GM12878 (cell line): ENCODE results near the gene PRDM15. TPM values are rescaled to one million over a fixed set of nuclear protein-coding genes. Genes with fewer than 3 reads are reported as not detected.

Experiments
- ATAC-seq: fragments of 200-7000 bp; cut with Tn5 transposase; 3 replicates; pipeline ENCODE4 v1.9.1; 2020; ENCODE audit warnings: mild to moderate bottlenecking, moderate library complexity
- BruUV-seq: library from RNA; stranded (reverse); fragments of 400-500 nt; replicated peaks from 2 replicates; lab custom pipeline; 2021; lab: Mats Ljungman, UMichigan
- CTCF ChIA-PET: fragments of 300-600 bp; sonication (Branson Sonifier 250); formaldehyde crosslinking; extraction: SDS; loops from one replicate; lab custom pipeline; 2021; ENCODE audit warnings: inconsistent platforms; lab: Yijun Ruan, JAX
- POLR2A ChIA-PET: fragments of 350-600 bp; formaldehyde crosslinking; extraction: SDS; loops from one replicate; lab custom pipeline; 2021; ENCODE audit warnings: inconsistent platforms; lab: Charles Lee
- RAD21 ChIA-PET: fragments of 300-600 bp; sonication (Branson Sonifier 250); formaldehyde crosslinking; loops from one replicate; lab custom pipeline; 2023; ENCODE audit warnings: antibody characterized with exemption; ENCODE audit not compliant: unreplicated experiment; lab: Charles Lee
- SMC1A ChIA-PET: fragments of 300-600 bp; sonication (Branson Sonifier 250); formaldehyde crosslinking; loops from one replicate; lab custom pipeline; 2023; ENCODE audit not compliant: unreplicated experiment, uncharacterized antibody; lab: Charles Lee
- DNase-seq: peaks from one replicate; pipeline ENCODE4 v3.0.0-alpha.2; 2011; ENCODE audit warnings: low read depth, low spot score
- FAIRE-seq: peaks from 3 replicates; lab custom pipeline; 2011; peaks lifted over from hg19 to GRCh38; lab: Jason Lieb, UNC
- H2AFZ ChIP-seq: 2 replicates; pipeline ENCODE4 v1.6.0; 2011; ENCODE audit warnings: low read depth, low read length, control low read depth; ENCODE audit not compliant: control insufficient read depth
- H3K27ac ChIP-seq: 2 replicates; pipeline ENCODE4 v1.5.1; 2011; ENCODE audit warnings: control low read depth; ENCODE audit not compliant: control insufficient read depth, insufficient read depth
- H3K27me3 ChIP-seq, 2 experiments: replicated peaks in 1 of 2; 2 replicates each; pipeline versions ENCODE4 v1.6.0 to v1.6.1; 2011; ENCODE audit warnings: low read length in 1 of 2; ENCODE audit not compliant: control insufficient read depth in 2 of 2, insufficient read depth in 2 of 2
- H3K36me3 ChIP-seq, 2 experiments: 2 replicates each; pipeline ENCODE4 v1.5.1; 2011; ENCODE audit warnings: low read length in 1 of 2; ENCODE audit not compliant: control insufficient read depth in 2 of 2, insufficient read depth in 2 of 2
- H3K4me1 ChIP-seq: 2 replicates; pipeline ENCODE4 v1.6.1; 2011; ENCODE audit warnings: mild to moderate bottlenecking, low read length, moderate library complexity, mixed read lengths; ENCODE audit not compliant: control insufficient read depth, insufficient read depth
- H3K4me2 ChIP-seq: 2 replicates; pipeline ENCODE4 v1.6.0; 2011; ENCODE audit warnings: control low read depth; ENCODE audit not compliant: control insufficient read depth, insufficient read depth
- H3K4me3 ChIP-seq: fragments of 200-600 bp; sonication (generic); 2 replicates; pipeline ENCODE4 v1.5.1; 2016
- H3K79me2 ChIP-seq: 2 replicates; pipeline ENCODE4 v1.6.0; 2011; ENCODE audit warnings: low read length; ENCODE audit not compliant: control insufficient read depth, insufficient read depth
- H3K9ac ChIP-seq: 2 replicates; pipeline ENCODE4 v1.8.0; 2011; ENCODE audit warnings: low read length, control low read depth, mixed read lengths; ENCODE audit not compliant: control insufficient read depth, insufficient read depth
- H3K9me3 ChIP-seq: replicated peaks from 3 replicates; pipeline ENCODE4 v1.5.1; 2011; ENCODE audit warnings: mild to moderate bottlenecking, low read length; ENCODE audit not compliant: control insufficient read depth, insufficient read depth
- H4K20me1 ChIP-seq: 2 replicates; pipeline ENCODE4 v1.6.0; 2011; ENCODE audit not compliant: control insufficient read depth, insufficient read depth
- CBX5 ChIP-seq: sonication (generic); IDR thresholded peaks from 2 replicates; pipeline ENCODE4 v1.6.1; 2016; ENCODE audit warnings: low read depth, moderate library complexity, mild to moderate bottlenecking, inconsistent platforms
- SP1 ChIP-seq: IDR thresholded peaks from one replicate; pipeline ENCODE4 v1.6.1; 2011; ENCODE audit warnings: low read depth, low read length
- SUPT20H ChIP-seq: IDR thresholded peaks from 2 replicates; pipeline ENCODE4 v1.6.1; 2011; ENCODE audit warnings: low read depth, mild to moderate bottlenecking, low read length, moderate library complexity, borderline replicate concordance; ENCODE audit not compliant: control insufficient read depth
- WGBS: methylation state at CpG from one replicate; pipeline ENCODE4 v1.1.6; 2016; ENCODE audit warnings: low lambda C conversion rate; ENCODE audit not compliant: insufficient replicate concordance, insufficient coverage; ENCODE audit errors: missing lambda C conversion rate; 5-methylcytosine and 5-hydroxymethylcytosine counted together
- in situ Hi-C: fragments of 300-500 bp; cut with MboI; formaldehyde crosslinking; loops from 9 replicates; pipeline ENCODE4 v1.14.3; 2018; ENCODE audit warnings: mixed read lengths
- intact Hi-C: fragments of 100-400 bp; cut with micrococcal nuclease; formaldehyde crosslinking; loops from one replicate; pipeline ENCODE4 v1.14.2; 2022; ENCODE audit not compliant: unreplicated experiment
- polyA plus RNA-seq, 11 experiments: library from polyadenylated mRNA; depleted of rRNA in 4 of 11; unstranded in 6 of 11; stranded (reverse) in 5 of 11; fragments of >200 nt; fragmentation: Nextera tagmentation in 4 of 11; fragmentation: Illumina TruSeq in 1 of 11; extraction: Ambion mirVana in 4 of 11; extraction: Trizol in 1 of 11; gene quantifications; 1 replicate in 1 of 11; 2 replicates in 10 of 11; pipeline versions ENCODE4 v1.2.1 to v1.2.3, GENCODE V29; 2011 to 2016; ENCODE audit warnings: inconsistent platforms in 2 of 11, missing spikeins in 2 of 11, low read depth in 1 of 11
- total RNA-seq, 4 experiments: library from RNA; depleted of rRNA in 3 of 4; stranded (reverse); fragments of >200 nt in 3 of 4; fragmentation: Illumina TruSeq in 1 of 4; extraction: Trizol in 1 of 4; gene quantifications; 2 replicates each; pipeline versions ENCODE4 v1.2.1 to v1.2.3, GENCODE V29; 2013 to 2021
- TF ChIP-seq, protein P1 (sequence below): fragments of 450-650 bp; formaldehyde crosslinking; IDR thresholded peaks from 2 replicates; pipeline ENCODE4 v1.4.0; 2022; ENCODE audit warnings: mild to moderate bottlenecking, moderate library complexity

Gene PRDM15
- total and polyA plus RNA-seq, 10 of the 15 experiments (the other 5 are each of a cell fraction or from before 2014, with no cell fraction given), result 2.2 to 16.0 (median 8.6) TPM

DNA sequence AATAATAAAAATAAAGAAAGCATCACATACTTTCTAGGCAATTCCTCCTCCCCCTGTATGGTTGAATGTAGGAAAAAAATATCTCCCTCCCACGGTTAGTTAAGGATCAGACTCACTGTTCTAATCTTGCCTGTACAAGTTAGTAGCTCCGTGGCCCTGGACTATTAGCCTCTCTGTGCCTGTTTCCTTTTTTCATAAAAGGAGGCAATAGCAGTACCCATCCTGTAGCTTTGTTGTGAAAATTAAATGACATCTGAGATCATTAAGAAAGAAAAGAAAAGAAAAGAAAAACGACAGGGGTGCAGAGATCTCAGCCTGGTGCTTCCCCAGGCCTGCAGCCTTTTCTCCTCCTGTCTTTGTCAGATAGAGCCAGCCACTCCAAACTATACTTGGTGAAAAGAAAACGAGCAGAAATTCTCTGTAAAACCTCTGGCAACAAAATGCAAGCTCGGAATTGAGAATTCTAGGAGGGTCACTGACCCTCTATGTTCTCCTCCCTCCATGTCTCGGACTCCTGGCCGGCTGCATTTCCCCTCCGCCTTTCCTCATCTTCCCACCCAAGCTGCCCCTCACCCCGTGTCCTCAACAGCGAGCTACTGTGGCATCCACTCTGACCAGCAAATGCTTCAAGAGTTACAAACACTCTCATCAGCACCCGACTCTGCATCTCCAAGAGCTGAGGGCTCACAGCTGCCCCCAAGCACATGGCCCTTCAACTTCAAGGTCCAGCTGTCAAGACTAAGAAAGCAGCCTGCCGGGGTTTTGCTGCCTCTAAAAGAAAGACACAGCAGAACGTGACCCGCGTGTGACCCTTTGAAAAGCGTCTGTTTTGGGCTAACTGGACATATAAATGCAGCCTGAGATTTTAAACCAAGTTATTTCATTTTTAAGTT is 125.9 kb downstream of the PRDM15 start:
- POLR2A ChIA-PET, result no interaction called here
- H3K9ac ChIP-seq, result no peak overlapping the region
- H2AFZ ChIP-seq, result no peak overlapping the region
- DNase-seq (no peak), FAIRE-seq (no peak), ATAC-seq (no peak)
- no peak overlapping the region for H3K4me2 ChIP-seq
- H3K27ac ChIP-seq, result no peak overlapping the region
- TF ChIP-seq, protein P1, sequence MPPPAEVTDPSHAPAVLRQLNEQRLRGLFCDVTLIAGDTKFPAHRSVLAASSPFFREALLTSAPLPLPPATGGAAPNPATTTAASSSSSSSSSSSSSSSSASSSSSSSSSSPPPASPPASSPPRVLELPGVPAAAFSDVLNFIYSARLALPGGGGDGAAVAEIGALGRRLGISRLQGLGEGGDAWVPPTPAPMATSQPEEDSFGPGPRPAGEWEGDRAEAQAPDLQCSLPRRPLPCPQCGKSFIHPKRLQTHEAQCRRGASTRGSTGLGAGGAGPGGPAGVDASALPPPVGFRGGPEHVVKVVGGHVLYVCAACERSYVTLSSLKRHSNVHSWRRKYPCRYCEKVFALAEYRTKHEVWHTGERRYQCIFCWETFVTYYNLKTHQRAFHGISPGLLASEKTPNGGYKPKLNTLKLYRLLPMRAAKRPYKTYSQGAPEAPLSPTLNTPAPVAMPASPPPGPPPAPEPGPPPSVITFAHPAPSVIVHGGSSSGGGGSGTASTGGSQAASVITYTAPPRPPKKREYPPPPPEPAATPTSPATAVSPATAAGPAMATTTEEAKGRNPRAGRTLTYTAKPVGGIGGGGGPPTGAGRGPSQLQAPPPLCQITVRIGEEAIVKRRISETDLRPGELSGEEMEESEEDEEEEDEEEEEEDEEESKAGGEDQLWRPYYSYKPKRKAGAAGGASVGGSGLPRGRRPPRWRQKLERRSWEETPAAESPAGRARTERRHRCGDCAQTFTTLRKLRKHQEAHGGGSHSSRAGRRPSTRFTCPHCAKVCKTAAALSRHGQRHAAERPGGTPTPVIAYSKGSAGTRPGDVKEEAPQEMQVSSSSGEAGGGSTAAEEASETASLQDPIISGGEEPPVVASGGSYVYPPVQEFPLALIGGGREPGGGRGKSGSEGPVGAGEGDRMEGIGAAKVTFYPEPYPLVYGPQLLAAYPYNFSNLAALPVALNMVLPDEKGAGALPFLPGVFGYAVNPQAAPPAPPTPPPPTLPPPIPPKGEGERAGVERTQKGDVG (CRISPR knock-in tag), result no peak
- TF ChIP-seq SUPT20H, result no peak
- no peak for TF ChIP-seq CBX5
- no peak for TF ChIP-seq SP1
- intact Hi-C loops, result no loop called here
- SMC1A ChIA-PET, result interaction anchor here (1.0 kb wide), 1 partner anchor 11 kb away, joined by 3 read pairs; no protein-coding TSS in a partner anchor
- CTCF ChIA-PET, result interaction anchor here (0.8 to 1.1 kb wide), 2 partner anchors 9 to 142 kb away, joined by 3 read pairs; no protein-coding TSS in a partner anchor
- H3K4me3 ChIP-seq, result no peak overlapping the region
- no peaks in the 10 kb centered on the region for H4K20me1 ChIP-seq
- H3K79me2 ChIP-seq, result no peaks in the 10 kb centered on the region
- no TSS peak for BruUV-seq
- H3K9me3 ChIP-seq, result no peaks in the 10 kb centered on the region
- no peaks in the 10 kb centered on the region; a peak in 1 of 4 replicates for H3K27me3 ChIP-seq
- in situ Hi-C loops, result no loop called here
- no peaks in the 10 kb centered on the region for H3K36me3 ChIP-seq
- no peaks in the 10 kb centered on the region for H3K4me1 ChIP-seq
- 25% methylated on average over 15 of the region's 16 CpGs for WGBS
- RAD21 ChIA-PET, result interaction anchor here (1.1 to 1.4 kb wide), 2 partner anchors 15 to 140 kb away, joined by 3 read pairs; no protein-coding TSS in a partner anchor
